ENCODE results near the gene HHEX.

Gene HHEX

GRCh38 chr10:92655426-92655825 lies 34.3 kb upstream of the HHEX start:
- no peak for TF ChIP-seq FOXP2 (optimal IDR thresholded peaks at IDR 0.05; ENCODE audit: borderline replicate concordance, extremely low read depth, extremely low read length, insufficient read depth)
- no peak for TF ChIP-seq REST (IDR thresholded peaks at IDR 0.05; ENCODE audit: insufficient read depth in 1 of 2, low read depth in 2 of 2, low read length in 2 of 2)
- TF ChIP-seq POLR2AphosphoS5 (IDR thresholded peaks at IDR 0.05; ENCODE audit: low read depth, low read length): no peak
- TF ChIP-seq TAF1 (IDR thresholded peaks at IDR 0.05; ENCODE audit: borderline replicate concordance, insufficient read depth, low read length): no peak
- no peak for TF ChIP-seq SIN3A (IDR thresholded peaks at IDR 0.05; ENCODE audit: borderline replicate concordance, insufficient read depth, low read length)

GRCh38 chr10:92656266-92656961 lies 33.3 kb upstream of the HHEX start:
- TF ChIP-seq REST (IDR thresholded peaks at IDR 0.05; ENCODE audit: insufficient read depth in 1 of 2, low read depth in 2 of 2, low read length in 2 of 2) (no peak), POLR2AphosphoS5 (IDR thresholded peaks at IDR 0.05; ENCODE audit: low read depth, low read length) (no peak; the same call in 1 of the 2 replicates), SIN3A (IDR thresholded peaks at IDR 0.05; ENCODE audit: borderline replicate concordance, insufficient read depth, low read length) (no peak), TAF1 (IDR thresholded peaks at IDR 0.05; ENCODE audit: borderline replicate concordance, insufficient read depth, low read length) (no peak), FOXP2 (optimal IDR thresholded peaks at IDR 0.05; ENCODE audit: borderline replicate concordance, extremely low read depth, extremely low read length, insufficient read depth) (no peak)

- TF ChIP-seq FOXP2 (optimal IDR thresholded peaks at IDR 0.05; ENCODE audit: borderline replicate concordance, extremely low read depth, extremely low read length, insufficient read depth) (no peak), REST (IDR thresholded peaks at IDR 0.05; ENCODE audit: insufficient read depth in 1 of 2, low read depth in 2 of 2, low read length in 2 of 2) (no peak), POLR2AphosphoS5 (IDR thresholded peaks at IDR 0.05; ENCODE audit: low read depth, low read length) (no peak; the same call in 1 of the 2 replicates), SIN3A (IDR thresholded peaks at IDR 0.05; ENCODE audit: borderline replicate concordance, insufficient read depth, low read length) (no peak), TAF1 (IDR thresholded peaks at IDR 0.05; ENCODE audit: borderline replicate concordance, insufficient read depth, low read length) (no peak)
Observed at GRCh38 chr10:92657024-92657423, 32.7 kb upstream of the HHEX start.

- no peak for TF ChIP-seq POLR2AphosphoS5 (IDR thresholded peaks at IDR 0.05; ENCODE audit: low read depth, low read length)
- no peak for TF ChIP-seq SIN3A (IDR thresholded peaks at IDR 0.05; ENCODE audit: borderline replicate concordance, insufficient read depth, low read length)
- no peak for TF ChIP-seq FOXP2 (optimal IDR thresholded peaks at IDR 0.05; ENCODE audit: borderline replicate concordance, extremely low read depth, extremely low read length, insufficient read depth)
- no peak for TF ChIP-seq TAF1 (IDR thresholded peaks at IDR 0.05; ENCODE audit: borderline replicate concordance, insufficient read depth, low read length)
- TF ChIP-seq REST (IDR thresholded peaks at IDR 0.05; ENCODE audit: insufficient read depth in 1 of 2, low read depth in 2 of 2, low read length in 2 of 2): no peak
Observed at GRCh38 chr10:92662848-92663247, 26.9 kb upstream of the HHEX start.
